MM.1S (cell line): ENCODE results near the gene GLRA1.

Experiments used
- CTCF ChIP-seq: fragments of 300-600 bp; sonication (generic); IDR thresholded peaks from 2 replicates; pipeline ENCODE4 v1.5.1; 2016; ENCODE audit warnings: antibody characterized with exemption, low read length, mixed read lengths
- EZH2 ChIP-seq: fragments of 300-600 bp; sonication (generic); optimal IDR thresholded peaks from 2 replicates; pipeline ENCODE3; 2017; ENCODE audit warnings: low read depth, mild to moderate bottlenecking, antibody characterized with exemption, low read length, mixed read lengths

- TF ChIP-seq EZH2 (no peak), CTCF (no peak)
Observed at GRCh38 chr5:151949701-151950308, 25.2 kb upstream of the GLRA1 start.
